HT1080 (cell line): Measurements from ENCODE around the gene SP6. TPM values are rescaled to one million over a fixed set of nuclear protein-coding genes. Genes with fewer than 3 reads are reported as not detected.

Experiments
- DNase-seq: peaks from one replicate; pipeline ENCODE4 v3.0.0-alpha.2; 2015; ENCODE audit warnings: low read depth
- total RNA-seq: library from RNA; depleted of rRNA; stranded (reverse); fragments of >200 nt; shearing (Covaris generic); gene quantifications from 2 replicates; pipeline ENCODE4 v1.2.3, GENCODE V29; 2014

SP6 gene
- total RNA-seq, 1 experiment from 2014 or later, result 1.8 TPM

DNA sequence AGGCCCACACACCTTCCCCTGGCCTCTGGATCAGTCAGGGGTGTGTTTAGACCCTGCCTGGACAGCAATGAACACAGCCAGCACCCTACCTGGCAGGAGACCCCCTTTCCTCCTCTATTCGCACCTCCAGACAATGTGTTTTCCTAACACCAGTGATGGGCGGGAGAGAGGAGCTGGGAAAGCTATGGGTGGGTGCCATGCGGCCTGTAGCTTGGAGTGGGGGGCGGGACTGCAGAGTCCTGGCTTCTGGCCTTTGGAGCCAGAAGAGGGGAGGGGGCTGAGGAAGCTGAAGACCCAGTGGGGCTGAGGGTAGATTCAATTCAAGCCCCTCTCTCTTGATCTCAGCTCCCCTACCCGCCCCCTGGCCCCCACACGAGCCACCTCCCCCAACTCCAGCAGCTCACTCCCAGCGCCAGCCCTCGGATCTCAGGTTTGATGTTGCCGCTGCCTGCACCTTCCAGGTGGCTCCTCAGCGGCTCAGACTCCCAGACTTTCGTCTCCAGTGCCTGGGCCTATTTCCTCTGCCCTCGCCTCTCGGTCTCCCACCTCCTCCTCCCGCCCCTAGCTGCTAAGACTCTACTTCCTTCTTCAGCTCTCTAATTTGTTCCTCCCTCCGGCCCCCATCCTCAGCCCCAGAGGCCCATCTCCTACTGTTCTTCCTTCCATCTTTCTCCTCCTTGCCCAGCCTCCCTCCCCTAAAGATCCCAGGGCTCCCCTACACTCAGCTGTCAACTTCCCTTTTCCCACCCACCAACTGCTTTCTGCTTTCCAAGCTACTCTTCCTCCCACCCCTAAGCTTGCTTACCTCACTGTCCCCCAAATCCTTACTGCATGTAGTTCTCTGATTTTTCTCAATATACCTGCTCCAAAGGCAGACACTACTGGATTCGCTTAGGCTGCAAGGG, 6.8 kb upstream of the SP6 start:
- no peak for DNase-seq

DNA sequence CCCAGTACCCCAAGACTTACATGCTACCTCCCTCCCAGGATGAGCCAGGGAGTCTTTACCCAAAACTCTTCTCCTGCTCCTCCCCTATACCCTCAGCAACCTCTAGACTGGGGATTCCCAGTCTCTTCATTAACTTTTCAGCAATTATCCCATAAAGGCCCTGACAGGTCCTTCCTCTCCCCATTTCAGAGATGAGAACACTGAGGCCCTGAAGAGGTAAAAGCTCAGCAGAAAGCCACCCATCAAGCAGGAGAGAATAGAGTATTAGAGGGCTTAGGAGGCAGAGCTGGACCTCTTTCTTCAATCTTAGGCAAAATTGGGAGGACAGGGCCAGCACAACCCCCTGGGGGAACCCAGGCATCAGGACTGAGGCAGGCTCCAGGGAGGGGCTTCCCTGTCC, 5.9 kb upstream of the SP6 start:
- no peak for DNase-seq

DNA sequence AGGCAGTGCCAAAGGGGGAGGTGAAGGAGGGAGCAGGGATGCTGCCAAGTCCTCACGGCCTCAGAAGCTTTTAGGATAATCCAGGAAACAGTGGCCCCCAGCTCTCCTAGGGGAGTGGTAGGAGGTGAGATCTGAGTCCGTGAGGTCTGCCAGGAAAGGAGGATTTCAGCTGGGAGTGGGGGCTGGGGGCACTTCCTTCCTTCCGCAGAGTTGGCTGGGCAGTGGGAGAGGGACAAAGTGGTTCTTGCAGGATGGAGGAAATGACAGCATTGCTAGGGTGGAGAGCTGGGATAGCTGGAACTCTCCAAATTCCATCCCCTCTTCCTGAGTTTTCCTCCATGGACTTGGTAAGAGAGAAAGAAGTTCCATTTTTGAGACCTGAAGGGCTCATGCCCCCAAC, 4.8 kb upstream of the SP6 start:
- DNase-seq, result peak; percentile 54

DNA sequence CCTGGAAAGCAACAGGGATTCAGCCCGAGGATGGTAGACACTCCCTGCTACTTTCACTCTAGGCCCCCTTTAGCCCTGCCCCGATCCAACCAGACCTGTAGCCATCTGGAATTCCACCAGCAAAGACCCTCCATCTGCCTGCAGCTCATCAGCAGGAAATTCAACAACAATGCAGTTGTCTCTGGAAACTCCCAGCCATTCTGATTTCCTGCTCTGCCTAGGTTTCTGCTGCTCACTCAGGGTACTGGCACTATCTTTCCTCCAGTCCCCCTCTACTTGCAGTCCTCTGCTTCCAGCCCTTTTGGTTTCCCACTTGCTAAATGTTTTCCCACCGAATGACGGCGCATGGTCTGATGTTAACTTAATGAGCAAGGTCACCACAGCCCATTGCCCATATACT, 2.7 kb upstream of the SP6 start:
- DNase-seq, result no peak

DNA sequence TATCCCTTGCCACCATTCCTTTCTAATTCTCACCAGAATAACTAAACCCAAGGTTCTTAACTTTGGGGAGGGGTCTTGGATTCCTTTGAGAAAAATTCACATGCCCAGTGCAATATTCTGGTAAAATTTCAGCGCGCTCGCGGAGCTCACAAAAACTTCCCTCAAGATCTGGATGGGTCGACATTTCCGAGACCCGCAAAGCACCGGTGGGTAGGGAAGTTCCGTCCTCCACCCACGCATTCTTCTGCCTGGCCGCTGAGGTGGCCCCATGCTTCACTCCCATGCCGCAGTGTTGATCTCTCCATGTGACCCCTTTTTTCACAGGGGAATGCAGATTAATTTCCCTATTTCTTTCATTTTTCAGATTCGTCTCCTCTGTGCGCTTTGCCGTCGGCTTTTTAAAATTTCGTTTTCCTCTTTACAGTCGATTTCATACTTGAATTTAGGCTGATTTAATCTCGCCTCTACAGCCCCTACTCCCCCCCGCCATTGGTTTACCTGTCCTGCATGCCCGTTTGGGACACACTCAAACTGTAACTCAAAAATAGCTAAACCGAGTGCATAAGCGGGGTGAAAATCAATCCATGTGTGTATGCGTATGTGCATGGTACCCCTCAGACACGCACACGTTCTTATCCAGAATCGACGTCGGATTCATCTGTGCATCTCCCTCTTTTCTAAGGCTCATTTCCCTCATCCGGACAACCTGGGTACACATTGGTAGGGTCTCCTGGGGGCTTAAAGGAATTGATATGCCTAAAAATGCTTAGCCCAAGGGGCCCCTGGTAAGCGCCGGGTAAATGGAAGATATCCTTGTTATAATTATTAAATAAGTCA, 1.4 kb upstream of the SP6 start:
- DNase-seq, result no peak

DNA sequence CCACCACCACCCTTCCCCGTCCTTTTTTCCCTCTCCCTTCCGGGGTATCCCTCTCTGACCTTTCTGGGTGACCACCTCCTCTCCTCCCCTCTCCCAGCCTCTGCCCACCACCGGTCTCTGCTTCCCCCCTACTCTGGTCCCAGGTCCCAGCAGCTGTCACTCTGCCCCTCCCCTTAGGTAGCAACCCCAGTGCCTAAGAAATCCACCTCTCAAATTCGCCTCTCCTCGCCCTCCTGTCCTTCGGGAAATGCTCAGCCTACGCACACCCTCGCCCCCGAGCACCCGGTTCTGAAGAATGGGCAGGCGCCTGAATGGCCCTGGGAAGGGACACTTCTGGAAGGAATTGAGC, 775 bp upstream of the SP6 start:
- no peak for DNase-seq

DNA sequence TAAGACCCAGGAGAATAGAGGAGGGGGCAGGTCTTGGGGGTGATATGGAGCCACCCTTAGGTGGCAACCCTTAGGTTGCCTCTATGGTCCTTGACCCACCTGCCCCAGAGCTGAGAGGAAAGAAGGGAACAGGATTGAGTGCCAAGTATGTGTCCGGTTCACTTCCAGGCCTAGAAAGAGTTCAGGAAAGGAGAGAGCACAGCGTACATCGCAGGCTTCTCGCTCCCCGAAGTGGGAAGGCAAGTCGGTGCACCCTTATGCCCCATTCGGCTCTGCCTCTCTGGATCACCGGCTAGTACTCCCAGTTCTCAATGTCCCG, 631 bp downstream of the SP6 start:
- no peak for DNase-seq

DNA sequence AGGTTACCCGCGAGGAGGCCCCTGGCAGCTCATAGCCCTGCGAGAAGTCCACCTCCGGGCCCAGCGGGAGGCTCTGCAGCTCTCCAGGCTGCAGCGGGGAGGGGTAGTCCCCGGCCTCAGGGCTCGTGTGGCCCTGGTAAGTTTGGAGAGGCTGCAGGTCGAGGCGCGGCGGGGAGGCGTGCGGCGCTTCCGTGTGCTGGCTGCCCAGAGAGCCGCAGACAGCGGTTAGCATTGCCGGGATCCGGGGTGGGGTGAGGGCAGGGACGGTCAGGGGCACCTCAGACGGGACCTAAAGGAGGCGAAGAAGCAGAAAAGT, 2.8 kb downstream of the SP6 start:
- DNase-seq, result no peak

DNA sequence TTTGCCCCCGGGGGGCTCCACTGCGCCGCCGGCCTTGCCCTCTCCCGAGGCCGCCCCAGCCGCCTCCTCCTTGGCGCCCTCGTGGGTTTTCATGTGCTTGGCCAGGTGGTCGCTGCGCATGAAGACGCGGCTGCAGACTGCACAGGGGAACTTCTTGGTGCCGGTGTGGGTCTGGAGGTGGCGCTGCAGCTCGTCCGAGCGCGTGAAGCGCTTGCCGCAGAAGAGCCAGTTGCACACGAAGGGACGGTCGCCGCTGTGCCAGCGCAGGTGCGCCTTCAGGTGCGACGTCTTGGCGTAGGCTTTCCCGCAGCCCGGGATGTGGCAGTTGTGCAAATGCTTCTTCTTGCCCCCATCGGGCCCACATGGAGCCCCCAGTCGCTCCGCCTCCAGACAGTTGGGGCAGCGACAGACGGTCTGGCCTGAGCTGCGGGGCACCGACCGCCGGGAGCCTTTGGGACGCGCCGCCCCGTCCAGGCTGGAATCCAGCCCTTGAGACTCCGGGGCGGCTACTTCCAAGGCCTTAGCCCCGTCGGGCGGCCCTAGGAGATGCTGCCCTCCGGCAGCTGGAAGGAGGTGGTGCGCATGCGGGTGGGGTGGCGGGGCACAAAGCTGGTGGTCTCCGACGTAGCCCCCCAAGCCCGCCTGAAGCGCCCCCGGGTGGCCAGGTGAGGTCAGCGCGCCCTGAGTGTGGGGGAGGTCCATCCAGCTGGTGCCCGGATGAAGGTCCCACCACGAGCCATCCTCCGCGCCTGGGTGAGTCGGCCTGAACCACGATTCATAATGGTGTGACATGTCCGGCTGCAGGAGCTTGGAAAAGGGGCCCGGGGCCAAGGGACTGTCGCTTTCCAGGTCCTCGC, 3.4 kb downstream of the SP6 start:
- DNase-seq, result no peak

DNA sequence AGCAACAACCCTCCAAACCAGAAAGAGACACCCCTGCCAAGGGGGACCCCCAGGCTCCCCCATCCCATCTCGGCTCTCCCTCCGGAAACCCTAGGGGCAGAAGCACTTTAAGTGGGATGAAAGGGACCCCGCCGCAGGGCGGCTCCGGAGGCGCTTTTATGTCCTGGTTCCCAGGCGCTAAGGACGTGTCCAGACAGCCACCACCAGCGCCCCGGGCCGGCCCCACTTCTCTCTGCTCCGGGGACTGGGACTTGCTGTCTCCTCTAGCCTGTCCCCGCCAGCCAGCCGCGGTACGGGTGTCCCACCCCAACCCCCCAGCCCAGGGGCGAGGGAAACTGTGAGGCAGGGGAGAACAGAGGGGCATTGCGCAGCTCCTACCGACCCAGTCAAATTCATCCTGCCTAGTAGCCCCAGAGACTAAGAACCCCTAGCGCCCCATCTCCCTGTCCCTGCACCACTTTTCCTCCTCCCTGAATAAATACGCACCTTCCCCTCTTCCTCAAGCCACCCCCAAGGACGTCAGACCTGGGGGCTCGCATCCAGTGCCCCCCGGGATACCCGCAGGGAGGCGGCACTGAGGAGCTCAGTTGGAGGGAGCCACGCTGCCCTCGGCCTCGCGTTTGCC, 4.1 kb downstream of the SP6 start:
- DNase-seq, result no peak

DNA sequence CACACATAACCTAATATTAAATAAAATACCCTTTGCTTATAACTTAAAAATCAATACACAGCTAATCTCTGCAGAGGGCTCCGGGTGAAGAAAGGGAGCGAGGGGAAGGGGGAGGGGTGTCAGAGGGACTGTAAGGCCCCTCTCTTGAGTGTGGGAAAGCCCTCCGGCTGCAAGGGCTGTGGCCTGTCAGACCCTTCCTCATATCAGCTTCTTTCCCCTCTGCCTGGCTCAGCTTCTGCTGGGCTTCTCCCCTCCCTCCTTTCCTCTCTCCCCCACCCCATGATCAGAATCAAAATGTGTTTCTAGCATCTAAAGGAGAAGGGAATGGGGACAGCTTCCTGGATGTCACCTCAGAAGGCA, 5.3 kb downstream of the SP6 start:
- DNase-seq, result no peak

DNA sequence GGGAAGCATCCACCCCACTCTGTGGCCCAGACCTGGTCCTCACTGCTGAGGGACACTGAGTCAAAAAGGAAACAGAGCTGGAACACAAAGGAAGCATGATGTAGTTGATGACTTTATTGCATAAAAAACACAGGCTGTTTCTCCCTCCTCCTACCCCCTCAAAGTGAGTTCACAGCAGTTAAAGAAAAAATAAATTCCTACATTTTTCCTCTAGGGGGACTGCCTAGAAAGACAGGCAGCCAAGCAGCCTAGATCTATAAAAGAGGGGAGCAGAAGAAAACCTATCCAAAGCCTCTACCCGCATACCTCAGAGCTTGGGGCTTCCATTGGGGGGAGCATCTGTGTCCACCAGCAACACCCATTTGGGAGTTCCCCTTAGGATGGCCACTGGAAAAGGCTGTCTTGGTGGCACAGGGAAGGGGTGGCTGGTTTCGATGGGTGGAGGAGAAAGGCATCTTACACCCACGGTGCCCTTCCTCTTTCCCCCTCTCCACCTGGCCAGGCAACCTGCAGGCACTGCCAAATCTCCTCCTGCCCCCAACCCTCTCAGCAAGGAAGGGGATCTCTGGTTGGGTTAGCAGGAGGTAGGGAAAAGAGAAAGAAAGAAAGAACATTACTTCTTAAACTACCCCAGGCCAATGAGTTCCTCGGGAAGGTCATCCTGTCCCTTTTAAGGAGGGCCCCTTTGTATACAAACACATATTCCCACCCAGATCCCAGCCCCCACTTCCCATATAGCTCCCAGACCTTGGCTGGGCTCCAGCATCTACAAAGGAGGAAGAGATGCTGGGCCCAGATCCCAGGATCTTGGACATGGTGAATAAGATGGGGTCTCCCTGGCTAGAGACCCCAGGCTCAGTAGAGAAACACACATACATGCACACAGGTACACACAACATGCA, 5.9 kb downstream of the SP6 start:
- peak; percentile 25 for DNase-seq

DNA sequence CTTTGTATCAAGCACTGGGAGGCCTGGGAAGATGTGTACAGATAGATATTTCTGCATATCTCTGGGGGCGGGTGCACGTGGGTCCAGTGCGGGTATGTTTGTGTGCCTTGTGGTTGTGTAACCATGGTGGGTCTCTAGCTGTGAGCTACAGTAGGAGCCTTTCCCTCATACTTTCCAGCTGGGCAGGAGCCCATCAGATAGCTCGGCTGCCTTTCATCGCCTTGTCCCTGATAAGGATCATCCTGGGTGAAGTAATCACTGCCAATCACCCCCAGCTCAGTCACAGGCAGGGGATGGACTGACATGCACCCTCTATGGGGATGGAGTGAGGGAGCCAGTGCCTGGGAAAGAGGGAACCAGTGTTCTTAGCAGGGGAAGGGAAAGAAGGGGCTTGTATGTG, 6.7 kb downstream of the SP6 start:
- no peak for DNase-seq

DNA sequence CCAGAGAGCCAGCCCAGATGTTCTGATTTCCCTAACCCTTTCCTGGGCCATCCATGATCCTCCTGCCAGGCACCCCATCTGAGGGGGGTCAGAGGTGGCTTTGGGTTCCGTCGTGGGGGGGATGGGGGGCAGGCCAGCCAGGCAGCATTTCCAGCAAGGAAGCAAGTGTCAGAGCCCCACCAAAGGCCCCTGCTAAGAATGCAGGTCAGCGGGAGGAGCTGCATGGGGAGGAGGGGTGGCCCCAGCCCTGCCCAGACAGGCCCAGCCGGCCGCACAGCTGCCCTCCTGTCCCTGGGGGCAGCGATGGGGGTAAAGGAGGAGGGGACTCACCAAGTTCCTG, 7.6 kb downstream of the SP6 start:
- no peak for DNase-seq

DNA sequence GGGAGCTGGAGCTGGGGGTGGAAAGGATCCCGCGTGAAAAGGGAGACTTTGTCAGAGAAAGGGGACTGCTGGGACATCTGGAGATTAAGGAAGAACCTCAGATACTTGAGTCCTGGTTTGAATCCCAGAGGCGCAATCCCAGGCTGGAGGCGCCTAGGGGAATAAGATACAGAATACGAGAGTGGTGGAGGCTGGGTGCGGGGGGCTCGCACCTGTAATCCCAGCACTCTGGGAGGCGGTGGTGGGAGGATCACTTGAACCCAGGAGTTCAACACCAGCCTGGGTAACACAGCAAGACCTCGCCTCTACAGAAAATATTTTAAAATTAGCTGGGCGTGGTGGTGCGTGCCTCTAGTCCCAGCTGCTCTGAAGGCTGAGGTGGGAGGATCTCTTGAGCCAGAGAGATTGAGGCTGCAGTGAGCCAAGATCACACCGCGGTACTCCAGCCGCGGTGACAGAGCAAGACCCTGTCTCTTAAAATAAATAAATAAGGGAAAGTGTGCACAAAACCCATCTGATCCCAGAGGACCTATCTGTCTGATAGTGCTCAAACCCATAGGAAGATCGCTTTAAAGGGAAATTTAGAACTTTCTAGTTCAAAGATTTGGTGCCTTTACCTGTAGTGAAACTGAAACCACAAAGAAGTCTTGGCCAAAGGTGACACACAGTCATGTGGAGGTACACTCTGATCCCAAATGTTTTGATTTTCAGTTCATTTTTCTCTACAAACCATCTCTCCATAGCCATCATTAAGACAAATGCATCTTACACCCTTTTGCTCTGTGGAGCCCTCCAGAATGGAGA, 9.3 kb downstream of the SP6 start:
- no peak for DNase-seq

DNA sequence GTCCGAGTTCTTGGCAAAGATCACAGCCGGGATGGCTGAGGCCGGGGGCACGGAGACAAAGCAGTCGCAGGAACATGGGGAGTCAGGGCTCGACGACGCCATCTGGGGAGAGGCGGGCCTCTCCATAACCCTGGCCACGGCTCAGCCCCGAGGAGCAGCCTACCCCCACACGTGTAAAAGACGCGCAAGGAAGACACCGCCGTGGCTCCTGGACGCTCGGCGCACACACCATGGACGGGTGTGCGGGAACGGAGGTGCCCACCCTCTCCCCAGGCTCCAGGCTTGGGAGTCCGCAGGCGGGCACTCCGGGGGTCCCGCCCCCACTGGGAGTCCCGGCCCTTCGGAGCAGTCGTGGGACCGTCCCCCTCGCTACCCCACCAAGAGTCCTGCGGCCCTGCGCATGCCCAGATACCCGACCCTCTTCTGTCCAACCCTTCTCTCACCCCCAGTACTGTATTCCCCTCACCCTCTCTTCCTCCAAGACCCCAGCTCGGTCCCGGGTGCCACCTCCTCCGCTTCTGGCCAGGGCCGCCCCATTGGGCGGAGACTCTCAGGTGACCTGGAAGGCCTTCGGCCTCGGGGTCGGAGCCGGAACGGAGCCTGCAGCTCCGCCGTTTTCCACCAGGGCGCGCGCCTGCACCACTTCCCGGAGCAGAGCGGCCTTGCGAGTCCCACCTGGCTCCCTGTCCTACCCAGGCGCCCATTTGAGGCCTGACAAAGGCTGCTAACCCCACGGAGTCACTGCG, 10.0 kb downstream of the SP6 start, which contains the start of gene SCRN2:
Gene SCRN2, minus strand, starts transcription at position 532 of the 746 bp plus-strand sequence. Its CDS starts 430 bp downstream, at position 102.
- DNase-seq, result peak; percentile 91

DNA sequence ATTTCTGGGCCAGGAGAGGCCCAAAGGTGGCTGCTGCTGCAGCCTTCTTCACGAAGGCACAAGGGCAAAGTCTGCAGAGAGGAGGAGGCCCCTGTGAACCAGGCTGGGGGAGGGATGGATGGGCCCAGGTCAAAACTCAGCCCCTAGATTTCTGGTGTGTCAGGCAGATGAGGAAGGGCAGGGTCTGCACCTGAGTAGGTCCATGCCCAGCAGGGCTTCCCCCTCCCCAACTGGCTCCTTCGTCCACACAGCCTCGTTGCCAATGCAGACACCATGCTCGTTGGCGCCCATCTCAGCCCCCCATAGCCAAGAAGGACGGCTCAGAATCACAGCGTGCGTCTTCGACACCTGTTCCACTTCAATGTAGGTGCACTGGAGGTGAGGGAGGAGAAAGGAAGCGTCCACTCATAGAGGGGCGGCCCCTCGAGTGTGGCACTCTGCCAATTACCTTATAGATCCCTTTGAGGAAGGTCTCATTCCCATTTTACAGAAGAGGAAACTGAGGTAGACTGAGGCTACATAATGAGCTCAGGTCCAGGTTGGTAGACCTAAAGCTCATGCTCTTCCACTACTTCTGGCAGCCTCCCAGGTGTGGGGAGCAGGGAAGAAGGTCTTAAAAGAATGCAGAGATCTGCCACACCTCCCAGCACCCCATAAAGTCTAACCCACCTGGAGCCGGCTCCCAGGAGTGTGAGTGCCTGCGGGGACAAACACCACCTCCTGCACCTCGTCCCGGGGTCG, 10.8 kb downstream of the SP6 start:
- DNase-seq, result no peak

DNA sequence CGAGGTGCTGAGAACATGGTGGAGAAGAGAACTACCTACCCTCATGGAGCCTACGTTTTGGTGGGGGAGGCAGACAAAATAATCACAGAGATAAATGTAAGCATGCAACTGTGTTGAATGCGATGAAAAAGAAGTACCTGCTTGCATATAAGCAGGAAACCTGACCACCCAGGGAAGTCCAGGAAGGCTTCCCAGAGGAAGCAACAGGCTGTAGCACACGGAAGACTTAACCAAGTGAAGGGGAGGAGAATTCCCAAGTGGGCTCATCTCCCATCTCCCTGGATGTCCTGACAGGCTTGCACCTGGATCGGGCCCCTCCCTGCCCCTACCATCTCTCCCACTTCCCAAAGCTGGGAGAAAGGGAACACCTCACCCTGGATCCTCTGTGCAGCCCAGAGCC, 11.9 kb downstream of the SP6 start:
- DNase-seq, result no peak
